T-helper 17 cell (primary cell): ENCODE measurements around the gene USP24. TPM values are rescaled to one million over a fixed set of nuclear protein-coding genes. Genes with fewer than 3 reads are reported as not detected.

Experiments used
- ATAC-seq: fragments of 150-1000 bp; cut with Tn5 transposase; 2 replicates; pipeline ENCODE4 v1.10.0; 2021; ENCODE audit warnings: mild to moderate bottlenecking, moderate library complexity
- DNase-seq, 3 donors: peaks; one replicate each; pipeline versions ENCODE4 v3.0.0 to v3.0.0-alpha.2; 2020 to 2021
- H3K9me3 ChIP-seq: one replicate; pipeline ENCODE4 v1.7.0; 2013; ENCODE audit warnings: low read length, mild to moderate bottlenecking; ENCODE audit not compliant: control insufficient read depth, poor library complexity, severe bottlenecking
- H3K27ac Mint-ChIP-seq: one replicate; pipeline ENCODE4 v1.8.0; 2022; ENCODE audit warnings: mild to moderate bottlenecking, moderate library complexity, mixed read lengths
- H3K27me3 Mint-ChIP-seq: one replicate; pipeline ENCODE4 v1.8.0; 2022; ENCODE audit warnings: mixed read lengths
- H3K36me3 Mint-ChIP-seq: one replicate; pipeline ENCODE4 v1.8.0; 2022; ENCODE audit warnings: low read depth, mixed read lengths
- H3K4me1 Mint-ChIP-seq: one replicate; pipeline ENCODE4 v1.8.0; 2022; ENCODE audit warnings: mild to moderate bottlenecking, mixed read lengths
- H3K4me3 Mint-ChIP-seq: one replicate; pipeline ENCODE4 v1.8.0; 2022; ENCODE audit warnings: mild to moderate bottlenecking, moderate library complexity, mixed read lengths
- total RNA-seq, 4 donors: library from RNA in 2 of 4; stranded (reverse) in 2 of 4; gene quantifications; one replicate each; pipeline ENCODE4 v1.2.3 and lab custom pipeline; 2022 to 2026

Gene USP24
- total RNA-seq, 2 donors from 2014 or later: 69.5 to 82.9 TPM

GRCh38 chr1:55051169-55051568 is 164.0 kb downstream of the USP24 start:
- DNase-seq (no peak), ATAC-seq (no peak)
- Mint-ChIP-seq H3K27me3 (peaks cover 12% of the 10 kb centered on the region), H3K4me1 (no peaks in the 10 kb centered on the region), H3K27ac (no peak overlapping the region), H3K4me3 (no peak overlapping the region), H3K36me3 (no peaks in the 10 kb centered on the region)
- H3K9me3 ChIP-seq: no peaks in the 10 kb centered on the region

- H3K4me1 Mint-ChIP-seq: no peaks in the 10 kb centered on the region
- no peak overlapping the region for H3K4me3 Mint-ChIP-seq
- H3K9me3 ChIP-seq: no peaks in the 10 kb centered on the region
- no peak overlapping the region for H3K27ac Mint-ChIP-seq
- no peaks in the 10 kb centered on the region for H3K36me3 Mint-ChIP-seq
- peaks cover 12% of the 10 kb centered on the region for H3K27me3 Mint-ChIP-seq
- no peak for DNase-seq
- ATAC-seq: no peak
Measured at GRCh38 chr1:55050283-55050682, 164.9 kb downstream of the USP24 start.

GRCh38 chr1:55049914-55050278 is 165.3 kb downstream of the USP24 start:
- DNase-seq (no peak), ATAC-seq (no peak)
- H3K27me3 Mint-ChIP-seq: peaks cover 12% of the 10 kb centered on the region
- no peak overlapping the region for H3K4me3 Mint-ChIP-seq
- no peaks in the 10 kb centered on the region for H3K36me3 Mint-ChIP-seq
- no peaks in the 10 kb centered on the region for H3K9me3 ChIP-seq
- no peak overlapping the region for H3K27ac Mint-ChIP-seq
- no peaks in the 10 kb centered on the region for H3K4me1 Mint-ChIP-seq

- Mint-ChIP-seq H3K27me3 (peaks cover 12% of the 10 kb centered on the region), H3K27ac (no peak overlapping the region)
- DNase-seq: no peak
Measured at GRCh38 chr1:55049271-55049913, 165.8 kb downstream of the USP24 start.

GRCh38 chr1:55048453-55049270 is 166.5 kb downstream of the USP24 start:
- Mint-ChIP-seq H3K4me3 (no peak overlapping the region), H3K27me3 (peaks cover 15% of the 10 kb centered on the region), H3K36me3 (no peaks in the 10 kb centered on the region), H3K27ac (no peak overlapping the region), H3K4me1 (no peaks in the 10 kb centered on the region)
- H3K9me3 ChIP-seq: no peaks in the 10 kb centered on the region
- DNase-seq (no peak), ATAC-seq (no peak)

More at GRCh38 chr1:55049271-55049913, 165.8 kb downstream of the USP24 start:
- Mint-ChIP-seq H3K4me1 (no peaks in the 10 kb centered on the region), H3K4me3 (no peak overlapping the region), H3K36me3 (no peaks in the 10 kb centered on the region)
- no peaks in the 10 kb centered on the region for H3K9me3 ChIP-seq
- ATAC-seq: no peak

GRCh38 chr1:55047611-55048010 is 167.6 kb downstream of the USP24 start:
- H3K4me3 Mint-ChIP-seq: no peak overlapping the region
- H3K9me3 ChIP-seq: no peaks in the 10 kb centered on the region
- no peak overlapping the region for H3K27ac Mint-ChIP-seq
- H3K4me1 Mint-ChIP-seq: no peaks in the 10 kb centered on the region
- H3K27me3 Mint-ChIP-seq: peaks cover 23% of the 10 kb centered on the region
- ATAC-seq (no peak), DNase-seq (no peak)
- H3K36me3 Mint-ChIP-seq: no peaks in the 10 kb centered on the region

- no peaks in the 10 kb centered on the region for H3K9me3 ChIP-seq
- no peak overlapping the region for H3K4me3 Mint-ChIP-seq
- H3K27ac Mint-ChIP-seq: no peak overlapping the region
- H3K27me3 Mint-ChIP-seq: peaks cover 28% of the 10 kb centered on the region
- no peaks in the 10 kb centered on the region for H3K4me1 Mint-ChIP-seq
- no peak for ATAC-seq
- H3K36me3 Mint-ChIP-seq: no peaks in the 10 kb centered on the region
- no peak for DNase-seq
Measured at GRCh38 chr1:55046871-55047270, 168.3 kb downstream of the USP24 start.

- H3K4me1 Mint-ChIP-seq: no peaks in the 10 kb centered on the region
- no peaks in the 10 kb centered on the region for H3K36me3 Mint-ChIP-seq
- no peak for ATAC-seq
- H3K4me3 Mint-ChIP-seq: no peak overlapping the region
- DNase-seq: no peak
- H3K9me3 ChIP-seq: no peaks in the 10 kb centered on the region
- peaks cover 38% of the 10 kb centered on the region for H3K27me3 Mint-ChIP-seq
- H3K27ac Mint-ChIP-seq: no peak overlapping the region
Measured at GRCh38 chr1:55045430-55045829, 169.7 kb downstream of the USP24 start.

- Mint-ChIP-seq H3K36me3 (no peaks in the 10 kb centered on the region), H3K4me1 (no peaks in the 10 kb centered on the region)
Measured at GRCh38 chr1:55044617-55045397, 170.4 kb downstream of the USP24 start.

GRCh38 chr1:55043726-55044125 is 171.4 kb downstream of the USP24 start:
- ATAC-seq (no peak), DNase-seq (no peak)
- Mint-ChIP-seq H3K4me3 (no peak overlapping the region), H3K27ac (no peak overlapping the region), H3K27me3 (peaks cover 55% of the 10 kb centered on the region), H3K36me3 (no peaks in the 10 kb centered on the region), H3K4me1 (no peaks in the 10 kb centered on the region)
- H3K9me3 ChIP-seq: no peaks in the 10 kb centered on the region

More at GRCh38 chr1:55044617-55045397, 170.4 kb downstream of the USP24 start:
- Mint-ChIP-seq H3K27me3 (peaks cover 44% of the 10 kb centered on the region), H3K27ac (no peak overlapping the region), H3K4me3 (no peak overlapping the region)
- ATAC-seq (no peak), DNase-seq (no peak)
- H3K9me3 ChIP-seq: no peaks in the 10 kb centered on the region

GRCh38 chr1:55043011-55043410 is 172.2 kb downstream of the USP24 start:
- Mint-ChIP-seq H3K27ac (no peak overlapping the region), H3K4me3 (no peak overlapping the region), H3K4me1 (no peaks in the 10 kb centered on the region), H3K36me3 (no peaks in the 10 kb centered on the region), H3K27me3 (peaks cover 62% of the 10 kb centered on the region)
- H3K9me3 ChIP-seq: no peaks in the 10 kb centered on the region
- ATAC-seq (no peak), DNase-seq (no peak)

GRCh38 chr1:55041613-55042012 is 173.6 kb downstream of the USP24 start:
- Mint-ChIP-seq H3K36me3 (peaks cover 3% of the 10 kb centered on the region), H3K27ac (no peak overlapping the region), H3K4me1 (peaks cover 3% of the 10 kb centered on the region), H3K4me3 (no peak overlapping the region), H3K27me3 (peaks cover 67% of the 10 kb centered on the region)
- H3K9me3 ChIP-seq: no peaks in the 10 kb centered on the region
- no peak for DNase-seq
- ATAC-seq: no peak

GRCh38 chr1:55040933-55041494 is 174.2 kb downstream of the USP24 start:
- H3K36me3 Mint-ChIP-seq: peaks cover 3% of the 10 kb centered on the region
- H3K27ac Mint-ChIP-seq: no peak overlapping the region
- DNase-seq (no peak), ATAC-seq (no peak)
- H3K4me3 Mint-ChIP-seq: no peak overlapping the region
- peaks cover 73% of the 10 kb centered on the region for H3K27me3 Mint-ChIP-seq
- H3K4me1 Mint-ChIP-seq: peaks cover 3% of the 10 kb centered on the region
- H3K9me3 ChIP-seq: no peaks in the 10 kb centered on the region
